ENCODE measurements around the gene ST6GALNAC5.

ST6GALNAC5 gene

DNA sequence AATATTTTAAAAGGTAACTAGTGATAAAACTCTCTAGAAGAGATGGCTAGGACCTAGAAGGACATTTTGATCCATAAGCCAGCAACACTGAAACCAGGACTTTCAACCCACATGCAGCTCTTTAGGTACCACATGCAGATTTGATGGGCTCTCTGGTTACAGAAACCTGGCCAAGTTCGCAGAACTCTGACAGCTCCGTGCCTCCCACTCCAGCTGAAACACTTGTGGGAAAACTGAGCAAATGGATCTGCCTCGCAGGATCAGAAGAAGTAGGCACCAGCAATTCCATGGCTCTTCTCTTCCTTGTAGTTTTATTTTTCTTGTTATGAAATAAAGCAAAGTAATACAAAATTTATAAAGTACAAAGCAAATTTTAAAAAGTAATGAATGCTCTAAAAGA is 58.5 kb downstream of the ST6GALNAC5 start:
- Histone ChIP-seq H3K4ac (ENCODE audit: low read depth, low read length) (no peak overlapping the region), H3K18ac (ENCODE audit: low read length) (no peak overlapping the region), H2BK15ac (replicated peaks; ENCODE audit: low read depth) (no peak overlapping the region), H3K9ac (ENCODE audit: low read length) (no peak overlapping the region), H4K5ac (ENCODE audit: low read length) (no peak overlapping the region), H3K27ac (ENCODE audit: low read depth, low read length) (no peak overlapping the region), H2BK120ac (ENCODE audit: low read depth, low read length) (no peak overlapping the region), H2AK5ac (ENCODE audit: low read length) (no peak overlapping the region), H2BK5ac (ENCODE audit: low read length) (no peak overlapping the region), H3K4me1 (ENCODE audit: control insufficient read depth, low read depth, low read length) (no peaks in the 10 kb centered on the region), H4K8ac (ENCODE audit: low read depth, low read length) (no peak overlapping the region), H3K4me2 (ENCODE audit: low read length) (no peak overlapping the region), H3K36me3 (ENCODE audit: control insufficient read depth, insufficient read depth, low read length) (no peaks in the 10 kb centered on the region), H3K4me3 (ENCODE audit: low read length) (no peak overlapping the region), H3K79me2 (ENCODE audit: control insufficient read depth, insufficient read depth, low read length) (no peaks in the 10 kb centered on the region), H3K56ac (ENCODE audit: low read length) (no peak overlapping the region), H3K79me1 (ENCODE audit: low read length) (no peaks in the 10 kb centered on the region), H3K27me3 (ENCODE audit: insufficient read depth, low read length, poor library complexity) (no peaks in the 10 kb centered on the region), H3K23ac (ENCODE audit: low read length) (no peak overlapping the region)
- no peak for DNase-seq
- no CpG with 5 or more reads among the region's 3 CpGs for WGBS (ENCODE audit: extremely low coverage, insufficient coverage, low lambda C conversion rate)

DNA sequence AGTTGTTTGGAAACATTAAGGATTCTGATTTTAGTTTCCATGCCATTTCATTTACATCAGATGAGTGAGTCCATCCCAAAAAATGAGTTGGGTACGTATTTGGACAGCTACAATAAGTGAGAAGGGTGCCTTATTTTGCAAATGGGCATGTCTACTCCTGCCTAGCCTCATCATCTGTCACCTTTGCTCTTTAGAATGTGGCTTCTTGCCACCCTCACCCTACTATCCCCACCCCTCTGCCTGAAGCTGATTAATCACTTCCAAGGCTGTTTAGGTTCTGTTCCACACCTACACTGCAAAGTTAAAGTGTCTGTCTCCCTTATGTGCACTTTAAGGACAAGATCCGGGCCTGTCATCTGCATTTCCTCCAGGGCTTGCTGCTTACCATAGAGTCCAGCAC is 61.2 kb downstream of the ST6GALNAC5 start:
- Histone ChIP-seq H3K56ac (ENCODE audit: low read length) (no peak overlapping the region), H2BK120ac (ENCODE audit: low read depth, low read length) (no peak overlapping the region), H3K27me3 (ENCODE audit: insufficient read depth, low read length, poor library complexity) (no peaks in the 10 kb centered on the region), H2AK5ac (ENCODE audit: low read length) (no peak overlapping the region), H3K4me2 (ENCODE audit: low read length) (no peak overlapping the region), H3K27ac (ENCODE audit: low read depth, low read length) (no peak overlapping the region), H3K23ac (ENCODE audit: low read length) (no peak overlapping the region), H4K8ac (ENCODE audit: low read depth, low read length) (no peak overlapping the region), H3K4me3 (ENCODE audit: low read length) (no peak overlapping the region), H3K4ac (ENCODE audit: low read depth, low read length) (no peak overlapping the region), H3K4me1 (ENCODE audit: control insufficient read depth, low read depth, low read length) (peaks cover 5% of the 10 kb centered on the region), H3K36me3 (ENCODE audit: control insufficient read depth, insufficient read depth, low read length) (no peaks in the 10 kb centered on the region), H3K18ac (ENCODE audit: low read length) (no peak overlapping the region), H2BK15ac (replicated peaks; ENCODE audit: low read depth) (no peak overlapping the region), H3K79me2 (ENCODE audit: control insufficient read depth, insufficient read depth, low read length) (no peaks in the 10 kb centered on the region), H4K5ac (ENCODE audit: low read length) (no peak overlapping the region), H2BK5ac (ENCODE audit: low read length) (no peak overlapping the region), H3K9ac (ENCODE audit: low read length) (no peak overlapping the region), H3K79me1 (ENCODE audit: low read length) (no peaks in the 10 kb centered on the region)
- DNase-seq: no peak
- no CpG with 5 or more reads among the region's 2 CpGs for WGBS (ENCODE audit: extremely low coverage, insufficient coverage, low lambda C conversion rate)

DNA sequence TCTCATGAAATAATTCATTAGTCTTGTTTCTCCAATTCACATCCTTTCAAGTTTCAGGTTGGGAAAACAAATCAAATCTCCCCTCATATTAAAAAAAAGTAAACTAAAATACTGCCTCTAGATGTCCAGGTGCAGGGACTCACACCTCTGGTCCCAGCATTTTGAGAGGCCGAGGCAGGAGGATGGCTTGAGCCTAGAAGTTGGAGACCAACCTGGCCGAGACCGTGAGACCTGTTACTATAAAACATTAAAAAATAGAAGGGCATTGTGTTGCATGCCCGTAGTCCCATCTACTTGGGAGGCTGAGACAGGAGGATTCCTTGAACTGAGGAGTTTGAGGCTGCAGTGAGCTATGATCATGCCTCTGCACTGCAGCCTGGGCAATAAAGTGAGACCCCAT is 61.9 kb downstream of the ST6GALNAC5 start:
- Histone ChIP-seq H3K23ac (ENCODE audit: low read length) (no peak overlapping the region), H3K9ac (ENCODE audit: low read length) (no peak overlapping the region), H2AK5ac (ENCODE audit: low read length) (no peak overlapping the region), H3K79me2 (ENCODE audit: control insufficient read depth, insufficient read depth, low read length) (no peaks in the 10 kb centered on the region), H3K4me2 (ENCODE audit: low read length) (no peak overlapping the region), H2BK15ac (replicated peaks; ENCODE audit: low read depth) (no peak overlapping the region), H3K18ac (ENCODE audit: low read length) (no peak overlapping the region), H2BK120ac (ENCODE audit: low read depth, low read length) (no peak overlapping the region), H3K4ac (ENCODE audit: low read depth, low read length) (no peak overlapping the region), H4K5ac (ENCODE audit: low read length) (no peak overlapping the region), H4K8ac (ENCODE audit: low read depth, low read length) (no peak overlapping the region), H3K36me3 (ENCODE audit: control insufficient read depth, insufficient read depth, low read length) (no peaks in the 10 kb centered on the region), H3K4me1 (ENCODE audit: control insufficient read depth, low read depth, low read length) (peaks cover 5% of the 10 kb centered on the region), H3K27me3 (ENCODE audit: insufficient read depth, low read length, poor library complexity) (no peaks in the 10 kb centered on the region), H2BK5ac (ENCODE audit: low read length) (no peak overlapping the region), H3K56ac (ENCODE audit: low read length) (no peak overlapping the region), H3K4me3 (ENCODE audit: low read length) (no peak overlapping the region), H3K27ac (ENCODE audit: low read depth, low read length) (no peak overlapping the region), H3K79me1 (ENCODE audit: low read length) (no peaks in the 10 kb centered on the region)
- no peak for DNase-seq
- WGBS (ENCODE audit: extremely low coverage, insufficient coverage, low lambda C conversion rate): no CpG with 5 or more reads among the region's 4 CpGs

DNA sequence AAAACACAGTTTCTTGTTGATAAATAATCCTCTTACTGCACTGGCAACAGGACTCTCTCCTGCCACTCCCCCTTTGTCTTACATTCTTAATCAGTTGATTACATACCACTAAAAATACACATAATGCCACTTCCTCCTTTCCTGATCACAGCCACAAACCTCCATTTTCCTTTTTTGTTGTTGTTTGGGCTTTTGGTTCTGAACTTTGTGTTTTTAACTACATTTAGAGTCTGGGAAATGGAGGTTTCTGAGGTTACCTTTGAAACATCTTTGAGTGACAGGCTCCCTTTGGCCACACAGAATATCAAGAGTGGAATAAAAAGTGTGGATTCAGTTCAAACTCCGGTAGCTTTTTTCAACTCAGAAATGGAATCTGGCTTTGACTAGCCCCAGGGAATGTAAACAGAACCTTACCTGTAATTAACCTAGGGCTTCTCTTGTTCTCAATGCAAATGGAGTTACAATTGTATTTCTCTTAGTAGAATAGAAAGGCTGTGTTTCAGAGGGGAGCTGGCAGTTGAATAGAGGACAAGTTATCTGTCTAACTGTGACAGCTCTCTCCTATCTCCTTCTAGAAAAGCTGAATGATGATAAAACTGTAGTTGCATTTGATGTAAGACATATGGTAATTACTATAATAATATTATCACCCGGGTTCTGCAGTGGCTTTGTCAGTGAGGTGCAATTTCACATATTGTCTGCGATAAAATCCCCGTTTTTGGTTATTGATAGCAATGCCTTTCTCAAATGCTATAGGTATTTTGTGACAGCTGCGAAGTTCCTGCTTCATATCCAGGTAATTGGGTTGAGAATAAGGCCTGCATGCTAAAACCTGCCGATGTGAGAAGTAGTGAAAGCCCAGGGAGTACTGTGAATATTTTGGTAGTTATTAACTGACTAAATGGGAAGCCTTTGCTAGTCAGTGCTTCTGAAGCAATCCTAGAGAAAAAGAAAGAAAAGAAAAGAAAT is 66.9 kb downstream of the ST6GALNAC5 start:
- Histone ChIP-seq H3K4ac (ENCODE audit: low read depth, low read length) (no peak overlapping the region), H3K27me3 (ENCODE audit: insufficient read depth, low read length, poor library complexity) (no peaks in the 10 kb centered on the region), H3K79me2 (ENCODE audit: control insufficient read depth, insufficient read depth, low read length) (no peaks in the 10 kb centered on the region), H3K56ac (ENCODE audit: low read length) (peak overlapping the region; percentile 34), H3K18ac (ENCODE audit: low read length) (peak overlapping the region; percentile 75), H3K4me2 (ENCODE audit: low read length) (no peak overlapping the region), H2AK5ac (ENCODE audit: low read length) (no peak overlapping the region), H3K27ac (ENCODE audit: low read depth, low read length) (peak overlapping the region; percentile 54), H3K9ac (ENCODE audit: low read length) (no peak overlapping the region), H2BK120ac (ENCODE audit: low read depth, low read length) (no peak overlapping the region), H3K79me1 (ENCODE audit: low read length) (no peaks in the 10 kb centered on the region), H3K23ac (ENCODE audit: low read length) (no peak overlapping the region), H3K4me3 (ENCODE audit: low read length) (no peak overlapping the region), H4K5ac (ENCODE audit: low read length) (no peak overlapping the region), H3K36me3 (ENCODE audit: control insufficient read depth, insufficient read depth, low read length) (no peaks in the 10 kb centered on the region), H4K8ac (ENCODE audit: low read depth, low read length) (no peak overlapping the region), H3K4me1 (ENCODE audit: control insufficient read depth, low read depth, low read length) (peaks cover 5% of the 10 kb centered on the region), H2BK5ac (ENCODE audit: low read length) (peak overlapping the region; percentile 11), H2BK15ac (replicated peaks; ENCODE audit: low read depth) (no peak overlapping the region)
- no CpG with 5 or more reads among the region's 6 CpGs for WGBS (ENCODE audit: extremely low coverage, insufficient coverage, low lambda C conversion rate)
- peak; percentile 77 for DNase-seq

DNA sequence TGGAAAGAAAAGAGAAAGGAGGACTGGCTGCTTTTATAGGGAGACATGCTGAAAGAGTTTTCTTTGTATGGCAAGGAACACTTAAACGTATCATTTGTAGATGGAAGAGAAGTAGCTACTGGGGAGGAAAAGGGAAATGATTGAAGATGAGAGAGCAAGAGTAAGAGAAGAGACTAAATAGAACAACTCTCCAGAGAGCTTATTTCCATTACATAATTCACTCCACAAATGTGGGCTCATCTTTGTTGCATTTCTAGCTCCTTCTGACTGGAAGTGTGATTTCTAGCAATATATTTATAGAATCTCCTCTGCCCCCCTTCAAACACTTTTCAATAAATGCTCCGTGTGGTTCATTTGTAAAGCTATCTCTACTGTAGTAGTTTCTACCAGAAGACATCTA is 71.0 kb downstream of the ST6GALNAC5 start:
- Histone ChIP-seq H3K4me1 (ENCODE audit: control insufficient read depth, low read depth, low read length) (peaks cover 1% of the 10 kb centered on the region), H3K4me2 (ENCODE audit: low read length) (no peak overlapping the region), H3K18ac (ENCODE audit: low read length) (no peak overlapping the region), H2AK5ac (ENCODE audit: low read length) (no peak overlapping the region), H3K56ac (ENCODE audit: low read length) (no peak overlapping the region), H3K4me3 (ENCODE audit: low read length) (no peak overlapping the region), H3K27me3 (ENCODE audit: insufficient read depth, low read length, poor library complexity) (no peaks in the 10 kb centered on the region), H2BK120ac (ENCODE audit: low read depth, low read length) (no peak overlapping the region), H3K23ac (ENCODE audit: low read length) (no peak overlapping the region), H3K9ac (ENCODE audit: low read length) (no peak overlapping the region), H3K79me2 (ENCODE audit: control insufficient read depth, insufficient read depth, low read length) (no peaks in the 10 kb centered on the region), H2BK15ac (replicated peaks; ENCODE audit: low read depth) (no peak overlapping the region), H3K36me3 (ENCODE audit: control insufficient read depth, insufficient read depth, low read length) (no peaks in the 10 kb centered on the region), H4K8ac (ENCODE audit: low read depth, low read length) (no peak overlapping the region), H2BK5ac (ENCODE audit: low read length) (no peak overlapping the region), H3K27ac (ENCODE audit: low read depth, low read length) (no peak overlapping the region), H3K4ac (ENCODE audit: low read depth, low read length) (no peak overlapping the region), H3K79me1 (ENCODE audit: low read length) (no peaks in the 10 kb centered on the region), H4K5ac (ENCODE audit: low read length) (no peak overlapping the region)
- DNase-seq: no peak
- WGBS (ENCODE audit: extremely low coverage, insufficient coverage, low lambda C conversion rate): no CpG with 5 or more reads among the region's 2 CpGs
